ENCODE measurements around the gene TNFRSF6B. TPM values are rescaled to one million over a fixed set of nuclear protein-coding genes. Genes with fewer than 3 reads are reported as not detected.

Gene TNFRSF6B
- total and polyA plus RNA-seq, 2 of the 4 experiments (the other 2 are of a cell fraction): 1.3 to 11.0 TPM

GRCh38 chr20:63702751-63703470 lies 6.5 kb downstream of the TNFRSF6B start:
- no peak overlapping the region for H3K56ac ChIP-seq (ENCODE audit: extremely low read depth, insufficient read depth, low read length)
- no peak overlapping the region for H4K8ac ChIP-seq (ENCODE audit: low read depth in 2 of 2, low read length in 2 of 2)
- H3K36me3 ChIP-seq (ENCODE audit: control insufficient read depth, insufficient read depth, low read length): peaks cover 29% of the 10 kb centered on the region
- ATAC-seq (ENCODE audit: low read depth): no peak
- H4K5ac ChIP-seq (ENCODE audit: low read depth, low read length): no peak overlapping the region
- BruUV-seq (replicated peaks): no TSS peak
- H3K4me1 ChIP-seq (ENCODE audit: control insufficient read depth, insufficient read depth, low read length): peaks cover 24% of the 10 kb centered on the region
- no peak overlapping the region for H3K4me2 ChIP-seq (ENCODE audit: low read depth, low read length)
- intact Hi-C loops (cut with micrococcal nuclease): no loop called here
- no peak overlapping the region for H3K23ac ChIP-seq (ENCODE audit: low read depth, low read length)
- in situ Hi-C loops (cut with MboI; ENCODE audit: low sequenced_read_pairs): loop anchor here (10.0 kb wide), 1 partner anchor 162 kb away; the partner anchor contains the start of genes ABHD16B and TPD52L2
- H4K20me1 ChIP-seq (ENCODE audit: insufficient read depth, low read length): no peaks in the 10 kb centered on the region
- no peak overlapping the region for H2BK20ac ChIP-seq (ENCODE audit: low read depth, low read length)
- ChIA-PET CTCF (no interaction called here), POLR2A (ENCODE audit: unreplicated experiment) (no interaction called here)
- H3K9me1 ChIP-seq (ENCODE audit: insufficient read depth, low read length): no peaks in the 10 kb centered on the region
- H3K18ac ChIP-seq (ENCODE audit: low read depth, low read length): no peak overlapping the region
- H2AK5ac ChIP-seq (ENCODE audit: low read depth, low read length): no peak overlapping the region
- H3K27ac ChIP-seq (ENCODE audit: insufficient read depth, low read length): no peak overlapping the region
- peaks cover 22 to 75% of the 10 kb centered on the region in 2 experiments for H3K79me1 ChIP-seq (ENCODE audit: low read depth in 1 of 2, low read length in 2 of 2)
- H2AK9ac ChIP-seq (replicated peaks; ENCODE audit: low read depth, low read length, poor library complexity): no peak overlapping the region
- H4K91ac ChIP-seq (ENCODE audit: insufficient read depth, low read depth, low read length): no peak overlapping the region
- no peak overlapping the region for H2BK120ac ChIP-seq (ENCODE audit: low read depth, low read length)
- H2AFZ ChIP-seq (replicated peaks; ENCODE audit: low read length, poor library complexity): peak overlapping the region; percentile 8
- WGBS, 2 experiments (ENCODE audit: extremely low coverage in 2 of 2, insufficient read length in 1 of 2): 87% methylated on average over 8 of the region's 13 CpGs; no CpG with 5 or more reads in 1 of the 2 experiments
- no peak overlapping the region; the same call in 1 of the 2 replicates for H3K4ac ChIP-seq (ENCODE audit: low read depth, low read length)
- no peak overlapping the region for H2BK5ac ChIP-seq (ENCODE audit: low read depth, low read length, poor library complexity, severe bottlenecking)
- no peaks in the 10 kb centered on the region for H3K27me3 ChIP-seq (ENCODE audit: control insufficient read depth, insufficient read depth, low read length)
- no peak for DNase-seq
- no peak overlapping the region for H2BK15ac ChIP-seq (ENCODE audit: low read depth, low read length)
- no peak overlapping the region for H3K4me3 ChIP-seq (ENCODE audit: insufficient read depth, low read depth, low read length)
- dilution Hi-C loops (cut with HindIII; ENCODE audit: low sequenced_read_pairs, unreplicated experiment): no loop called here
- no peak overlapping the region for H3K9ac ChIP-seq (ENCODE audit: low read depth, low read length)
- H3K14ac ChIP-seq (replicated peaks; ENCODE audit: low read depth, low read length): no peak overlapping the region
- H3K9me3 ChIP-seq (ENCODE audit: control insufficient read depth, insufficient read depth, low read length): no peaks in the 10 kb centered on the region
- TF ChIP-seq ELK1 (IDR thresholded peaks at IDR 0.05; ENCODE audit: borderline replicate concordance, low read depth, low read length): no peak
- no peak for TF ChIP-seq CTCF (conservative IDR thresholded peaks at IDR 0.05; ENCODE audit: low read depth, low read length)
- no peak for TF ChIP-seq MAZ (IDR thresholded peaks at IDR 0.05; ENCODE audit: borderline replicate concordance, low read depth, low read length)
- no peak for TF ChIP-seq NFE2L2 (IDR thresholded peaks at IDR 0.05; ENCODE audit: low read depth, low read length)
- TF ChIP-seq RAD21 (IDR thresholded peaks at IDR 0.05; ENCODE audit: low read length): no peak
